NOMO-1 (cell line): ENCODE results near the gene NOLC1.
A peak's percentile ranks its signal among the peaks of the same experiment; 100 is the strongest.

ENCODE experiments used
- DNase-seq, 2 experiments: peaks; one replicate each; lab custom pipeline; 2025; ENCODE audit not compliant: unreplicated experiment in 2 of 2; lab: John Stamatoyannopoulos, UW

The NOLC1 gene

DNA sequence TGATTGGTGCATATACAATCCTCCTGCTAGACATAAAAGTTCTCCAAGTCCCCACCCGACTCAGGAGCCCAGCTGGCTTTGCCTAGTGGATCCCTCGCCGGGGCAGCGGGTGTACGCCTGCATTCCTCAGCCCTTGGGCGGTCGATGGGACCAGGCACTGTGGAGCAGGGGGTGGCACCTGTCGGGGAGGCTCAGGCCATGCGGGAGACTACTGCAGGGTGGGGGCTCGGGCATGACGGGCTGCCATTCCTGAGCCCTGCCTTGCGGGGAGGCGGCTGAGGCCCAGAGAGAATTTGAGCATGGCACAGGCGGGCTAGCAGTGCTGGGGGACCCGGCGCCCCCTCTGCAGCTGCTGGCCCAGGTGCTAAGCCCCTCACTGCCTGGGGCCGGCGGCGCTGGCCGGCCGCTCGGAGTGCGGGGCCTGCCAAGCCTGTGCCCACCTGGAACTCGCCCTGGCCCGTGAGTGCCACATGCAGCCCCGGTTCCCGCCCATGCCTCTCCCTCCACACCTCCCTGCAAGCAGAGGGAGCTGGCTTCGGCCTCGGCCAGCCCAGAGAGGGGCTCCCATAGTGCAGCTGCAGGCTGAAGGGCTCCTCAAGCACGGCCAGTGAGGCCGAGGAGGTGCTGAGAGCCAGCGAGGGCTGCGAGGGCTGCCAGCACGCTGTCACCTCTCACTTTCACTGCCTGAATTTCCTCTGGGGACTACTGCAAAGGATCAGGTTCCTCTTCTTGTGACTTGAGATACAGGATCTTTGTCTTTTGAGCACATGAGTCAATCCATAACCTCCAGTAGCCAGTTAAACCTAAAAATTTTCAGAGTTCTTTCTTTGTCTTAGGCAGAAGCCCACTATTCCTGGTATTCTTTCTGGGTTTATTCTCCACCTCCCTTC lies 48.8 kb downstream of the NOLC1 start:
- DNase-seq, result peak in 1 of 2 experiments; percentile 10

DNA sequence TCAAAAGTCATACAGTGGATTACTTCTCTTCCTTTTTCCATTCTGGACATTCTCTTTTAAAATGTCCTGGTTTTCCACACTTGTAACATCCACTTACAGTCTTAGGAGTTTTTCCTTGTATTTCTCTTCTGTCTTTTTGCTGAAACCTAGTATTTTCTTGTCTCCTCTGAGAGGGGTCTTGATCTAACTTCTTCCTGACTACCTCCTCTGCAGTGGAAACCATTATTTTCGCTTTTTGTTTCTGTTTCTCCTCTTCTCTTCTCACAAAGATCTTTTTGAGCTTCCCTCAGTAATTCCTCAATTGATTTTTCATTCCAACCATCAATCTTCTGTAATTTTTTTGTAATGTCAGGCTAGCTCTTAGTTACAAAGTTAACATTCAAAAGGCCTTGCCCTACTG lies 50.2 kb downstream of the NOLC1 start:
- DNase-seq, result no peak

DNA sequence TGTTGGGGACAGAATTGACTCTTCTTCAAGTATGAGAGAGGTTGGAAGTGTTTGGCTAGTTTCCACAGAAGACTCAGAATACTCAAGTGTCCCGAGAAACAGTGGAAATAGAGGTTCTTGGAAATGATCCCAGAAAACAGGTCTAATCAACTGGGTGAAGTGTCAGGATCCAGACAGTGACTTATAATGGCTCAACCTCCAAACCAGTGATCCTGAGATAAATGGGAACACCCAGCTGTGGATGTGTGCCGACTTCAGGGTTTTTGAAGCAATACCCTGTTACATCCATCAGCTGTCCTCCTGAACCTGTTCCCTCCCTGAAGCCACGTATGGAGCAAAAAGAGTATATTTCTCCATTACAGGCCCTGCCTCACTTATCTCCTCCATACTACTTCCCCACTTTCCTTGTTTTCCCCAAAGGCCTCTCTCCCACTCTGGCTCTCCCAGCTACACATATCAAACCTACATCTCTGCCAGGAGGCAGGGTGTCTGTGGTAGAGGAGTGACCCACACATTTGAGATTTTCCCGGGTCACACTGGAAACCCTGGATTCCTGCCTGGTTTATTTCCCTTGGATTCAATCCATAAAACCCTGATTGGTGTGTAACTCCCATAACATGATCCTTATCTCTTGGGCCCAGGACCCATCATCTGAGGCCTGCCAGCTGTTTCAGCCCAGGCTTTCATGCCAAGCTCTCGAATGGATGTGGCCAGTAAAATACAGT lies 56.3 kb downstream of the NOLC1 start:
- DNase-seq, result no peak

DNA sequence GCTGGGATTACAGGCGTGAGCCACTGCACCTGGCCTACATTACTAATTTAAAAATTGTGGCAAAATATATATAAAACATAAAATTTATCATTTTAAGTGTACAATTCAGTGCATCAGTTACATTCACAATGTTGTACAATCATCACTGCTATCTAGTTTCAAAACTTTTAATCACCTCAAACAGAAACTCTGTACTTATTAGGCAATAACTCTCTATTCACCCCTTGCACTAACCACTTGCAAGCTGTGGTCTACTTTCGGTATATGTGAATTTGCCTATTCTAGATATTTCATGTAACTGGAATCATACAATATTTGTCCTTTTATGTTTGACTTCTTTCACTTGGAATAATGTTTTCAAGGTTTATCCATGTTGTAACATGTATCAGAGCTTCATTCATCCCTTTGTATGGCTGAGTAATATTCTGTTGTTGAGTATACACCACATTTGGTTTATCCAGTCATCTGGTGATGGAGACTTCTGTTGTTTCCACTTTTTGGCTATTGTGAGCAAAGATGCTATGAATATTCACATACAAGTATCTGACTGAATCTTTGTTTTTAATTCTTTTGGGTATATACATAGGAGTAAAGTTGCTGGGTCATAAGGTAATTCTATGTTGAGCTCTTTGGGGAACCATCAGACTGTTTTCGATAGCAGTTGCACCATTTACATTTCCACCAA lies 59.6 kb downstream of the NOLC1 start:
- peak; percentile 17 to 39 for DNase-seq
